ENCODE data around the gene BRINP1. TPM values are rescaled to one million over a fixed set of nuclear protein-coding genes. Genes with fewer than 3 reads are reported as not detected.

The BRINP1 gene
- total RNA-seq, 1 experiment from 2014 or later: not detected

DNA sequence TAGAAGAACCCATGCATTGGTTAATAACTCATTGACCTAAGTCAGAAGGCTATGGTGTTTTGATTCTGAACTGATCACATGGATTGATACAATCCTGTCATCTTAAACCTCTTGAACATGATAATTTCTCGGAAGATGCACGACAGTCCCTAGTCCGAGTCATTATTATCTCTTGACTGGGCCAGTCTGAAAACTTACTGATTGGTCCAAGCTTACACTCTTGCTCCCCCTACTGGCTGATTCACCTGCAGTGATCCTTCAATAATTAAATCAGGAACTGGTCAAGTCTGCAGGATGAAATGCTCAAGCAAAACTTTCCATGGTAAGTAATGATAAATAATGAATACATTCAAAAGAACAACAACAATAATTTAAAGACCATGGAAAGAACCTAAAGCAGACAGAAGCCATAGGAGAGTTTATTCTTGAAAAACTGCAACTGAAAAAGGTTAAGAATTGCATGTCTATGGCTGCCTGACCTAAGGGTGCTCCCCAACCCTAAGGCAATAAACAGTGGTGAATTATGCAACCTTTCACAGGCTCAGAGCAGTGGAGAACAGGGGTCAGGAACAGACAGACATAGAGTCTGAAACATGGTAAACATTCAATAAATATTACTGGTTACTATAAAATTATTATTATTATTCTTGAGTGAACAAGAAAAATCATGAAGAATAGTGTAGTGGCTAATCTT is 79.3 kb downstream of the BRINP1 start:
- DNase-seq (ENCODE audit: low spot score): peak; percentile 66
- in situ Hi-C loops (cut with HindIII; ENCODE audit: low sequenced_read_pairs): no loop called here

GRCh38 chr9:119284587-119285337 is 84.5 kb downstream of the BRINP1 start:
- in situ Hi-C loops (cut with HindIII; ENCODE audit: low sequenced_read_pairs): no loop called here
- DNase-seq (ENCODE audit: low spot score): peak; percentile 57

DNA sequence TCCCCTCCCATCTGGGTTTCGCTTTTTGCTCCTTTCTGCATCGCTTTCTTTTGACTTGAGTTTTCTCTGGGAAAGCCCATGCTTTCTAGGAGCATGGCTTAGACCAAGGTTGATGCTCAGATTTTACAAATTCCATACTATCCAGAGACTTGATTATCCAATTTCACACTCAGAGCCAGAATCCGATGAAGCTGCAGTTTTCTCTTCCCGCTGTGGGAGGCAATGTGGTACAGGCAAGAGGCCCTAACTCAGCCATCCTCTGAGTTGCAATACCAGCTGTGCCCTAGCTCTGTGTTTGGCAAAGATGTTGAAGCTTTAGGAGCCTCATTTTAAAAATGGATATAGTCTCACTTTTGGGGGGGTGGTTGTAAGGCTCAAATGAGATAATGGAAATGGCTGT is 85.1 kb downstream of the BRINP1 start:
- in situ Hi-C loops (cut with HindIII; ENCODE audit: low sequenced_read_pairs): no loop called here
- DNase-seq (ENCODE audit: low spot score): peak; percentile 63

DNA sequence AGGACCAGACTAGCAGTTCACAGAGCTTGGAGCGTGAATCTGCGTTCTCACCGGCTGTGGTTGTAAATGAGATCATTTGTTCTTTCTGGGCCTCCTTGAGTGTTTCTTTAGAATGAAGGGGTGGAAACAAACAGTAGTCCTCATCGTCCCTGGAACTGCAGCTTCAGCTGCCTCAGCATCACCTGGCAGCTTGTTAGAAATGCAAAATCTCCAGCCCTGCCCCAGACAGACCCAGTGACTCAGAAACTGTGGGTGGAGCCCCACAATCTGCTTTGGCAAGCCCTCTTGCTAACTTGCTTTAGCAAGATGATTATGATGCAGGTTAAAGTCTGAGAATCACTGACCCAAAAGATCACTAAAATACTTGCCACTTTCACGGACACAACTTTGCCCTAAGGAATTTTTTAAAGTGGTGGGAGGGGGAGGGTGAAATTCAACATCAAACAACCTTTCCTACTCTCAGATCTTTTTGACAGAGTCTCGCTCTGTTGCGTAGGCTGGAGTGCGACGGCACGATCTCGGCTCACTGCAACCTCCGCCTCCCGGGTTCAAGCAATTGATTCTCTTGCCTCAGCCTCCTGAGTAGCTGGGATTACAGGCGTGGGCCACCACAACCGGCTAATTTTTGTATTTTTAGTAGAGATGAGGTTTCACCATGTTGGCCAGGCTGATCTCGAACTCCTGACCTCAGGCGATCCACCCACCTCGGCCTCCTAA is 86.0 kb downstream of the BRINP1 start:
- in situ Hi-C loops (cut with HindIII; ENCODE audit: low sequenced_read_pairs): no loop called here
- DNase-seq (ENCODE audit: low spot score): peak; percentile 69

DNA sequence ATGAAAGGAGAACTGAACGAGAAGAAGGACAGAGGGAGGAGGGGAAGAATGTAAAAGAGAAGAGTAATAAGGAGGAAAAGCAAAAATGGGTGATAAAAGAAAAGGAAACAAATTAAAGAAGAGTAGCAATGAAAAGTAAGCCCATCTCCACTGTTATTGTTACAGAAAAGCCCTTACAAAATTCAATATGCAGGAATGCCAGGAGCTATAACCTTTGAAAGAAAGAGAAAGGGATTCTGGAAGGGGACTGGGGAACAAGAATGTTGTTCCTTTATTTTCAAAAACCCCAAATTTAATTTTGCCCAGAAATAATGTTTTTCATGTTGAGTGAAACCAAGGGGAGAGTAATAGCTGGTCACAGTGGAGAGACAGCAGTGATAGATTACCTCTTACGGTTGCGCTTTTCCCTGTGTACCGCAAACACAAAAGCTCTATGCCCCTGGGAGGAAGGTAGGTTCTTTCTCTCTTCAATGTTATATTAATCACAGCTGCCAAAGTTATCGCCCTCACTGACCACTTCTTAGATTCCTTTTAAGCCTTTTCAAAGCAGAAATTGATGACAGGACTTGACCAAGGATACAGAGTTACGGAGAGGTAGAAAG is 86.7 kb downstream of the BRINP1 start:
- DNase-seq (ENCODE audit: low spot score): no peak
- in situ Hi-C loops (cut with HindIII; ENCODE audit: low sequenced_read_pairs): no loop called here

- DNase-seq (ENCODE audit: low spot score): peak; percentile 47
These were observed 88.3 kb downstream of the BRINP1 start for GRCh38 chr9:119280740-119281485.

DNA sequence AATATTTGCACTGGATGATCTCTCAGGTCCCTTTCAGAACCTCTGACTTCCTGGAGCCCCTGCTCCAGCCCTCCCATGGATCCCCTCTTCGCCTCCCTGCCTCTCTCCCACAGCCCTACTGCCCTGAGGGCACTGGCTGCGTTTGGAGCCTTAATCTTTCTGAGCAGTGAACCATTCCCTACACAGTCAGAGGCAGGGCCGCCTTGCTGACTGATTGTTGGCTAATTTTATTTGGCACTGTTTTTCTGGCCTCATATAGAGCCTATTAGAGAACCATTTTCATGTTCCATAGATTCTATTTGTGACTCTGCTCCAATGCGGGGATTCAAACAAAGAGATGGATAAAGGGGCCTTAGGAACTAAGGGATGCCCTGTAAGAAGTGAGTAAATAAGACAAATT is 91.1 kb downstream of the BRINP1 start:
- in situ Hi-C loops (cut with HindIII; ENCODE audit: low sequenced_read_pairs): no loop called here
- DNase-seq (ENCODE audit: low spot score): peak; percentile 57

More at GRCh38 chr9:119280740-119281485, 88.3 kb downstream of the BRINP1 start:
- in situ Hi-C loops (cut with HindIII; ENCODE audit: low sequenced_read_pairs): no loop called here

- in situ Hi-C loops (cut with HindIII; ENCODE audit: low sequenced_read_pairs): no loop called here
These were observed 95.1 kb downstream of the BRINP1 start for GRCh38 chr9:119273984-119274665.

DNA sequence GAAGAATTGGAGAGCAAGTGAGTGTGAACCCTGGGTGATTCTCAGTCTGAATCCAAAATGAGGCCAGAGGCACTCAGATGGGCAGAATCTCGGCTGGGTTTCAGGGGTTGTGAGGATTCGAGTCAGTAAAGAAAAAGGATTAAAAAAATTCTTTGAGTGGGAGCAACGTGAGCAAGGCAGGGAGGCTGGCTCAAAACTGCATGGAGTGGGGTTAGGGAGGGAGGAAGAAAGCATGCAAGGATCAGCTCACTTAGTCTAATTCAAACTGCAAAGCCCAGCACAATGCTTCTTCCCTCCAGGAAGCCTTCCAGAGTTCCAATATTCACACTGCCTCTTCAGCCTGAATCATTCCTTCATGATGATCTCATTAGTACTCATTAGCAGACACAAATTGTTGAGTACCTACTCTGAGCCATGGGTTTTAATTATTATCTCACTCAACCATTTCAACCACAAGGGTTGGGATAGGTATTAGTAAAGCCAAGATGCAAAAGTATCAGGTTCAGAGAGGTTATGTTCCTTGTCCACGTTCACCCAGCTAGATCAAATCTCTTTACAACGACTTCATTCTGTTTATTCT is 95.8 kb downstream of the BRINP1 start:
- in situ Hi-C loops (cut with HindIII; ENCODE audit: low sequenced_read_pairs): no loop called here
- DNase-seq (ENCODE audit: low spot score): peak; percentile 36

More at GRCh38 chr9:119273984-119274665, 95.1 kb downstream of the BRINP1 start:
- DNase-seq (ENCODE audit: low spot score): peak; percentile 76

GRCh38 chr9:119272500-119273211 is 96.6 kb downstream of the BRINP1 start:
- in situ Hi-C loops (cut with HindIII; ENCODE audit: low sequenced_read_pairs): no loop called here
- DNase-seq (ENCODE audit: low spot score): peak; percentile 59

GRCh38 chr9:119268985-119269384 is 100.2 kb downstream of the BRINP1 start:
- DNase-seq (ENCODE audit: low spot score): no peak
- in situ Hi-C loops (cut with HindIII; ENCODE audit: low sequenced_read_pairs): no loop called here

GRCh38 chr9:119264165-119264564 is 105.1 kb downstream of the BRINP1 start:
- no peak for DNase-seq (ENCODE audit: low spot score)
- in situ Hi-C loops (cut with HindIII; ENCODE audit: low sequenced_read_pairs): no loop called here

GRCh38 chr9:119257592-119257991 is 111.6 kb downstream of the BRINP1 start:
- in situ Hi-C loops (cut with HindIII; ENCODE audit: low sequenced_read_pairs): no loop called here
- no peak for DNase-seq (ENCODE audit: low spot score)

DNA sequence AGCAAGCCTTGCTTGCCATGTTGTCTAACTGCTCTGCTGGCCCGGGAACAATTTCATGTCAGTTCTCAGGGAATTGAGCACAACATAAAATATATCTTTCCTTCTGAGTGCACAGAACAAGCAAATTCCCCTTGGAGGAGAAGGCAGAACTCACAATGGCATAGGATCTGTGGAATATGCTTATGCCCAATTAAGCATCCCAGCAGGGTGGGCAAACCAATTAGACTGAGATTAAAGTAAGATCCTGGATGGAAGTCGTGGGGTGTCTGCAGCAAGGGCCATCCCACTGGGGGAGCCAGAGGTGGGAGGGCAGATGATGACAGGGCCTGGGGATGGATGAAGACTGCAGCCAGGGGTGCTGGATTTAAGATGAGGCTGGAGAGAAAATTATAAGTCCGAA is 114.1 kb downstream of the BRINP1 start:
- DNase-seq (ENCODE audit: low spot score): no peak
- in situ Hi-C loops (cut with HindIII; ENCODE audit: low sequenced_read_pairs): no loop called here

DNA sequence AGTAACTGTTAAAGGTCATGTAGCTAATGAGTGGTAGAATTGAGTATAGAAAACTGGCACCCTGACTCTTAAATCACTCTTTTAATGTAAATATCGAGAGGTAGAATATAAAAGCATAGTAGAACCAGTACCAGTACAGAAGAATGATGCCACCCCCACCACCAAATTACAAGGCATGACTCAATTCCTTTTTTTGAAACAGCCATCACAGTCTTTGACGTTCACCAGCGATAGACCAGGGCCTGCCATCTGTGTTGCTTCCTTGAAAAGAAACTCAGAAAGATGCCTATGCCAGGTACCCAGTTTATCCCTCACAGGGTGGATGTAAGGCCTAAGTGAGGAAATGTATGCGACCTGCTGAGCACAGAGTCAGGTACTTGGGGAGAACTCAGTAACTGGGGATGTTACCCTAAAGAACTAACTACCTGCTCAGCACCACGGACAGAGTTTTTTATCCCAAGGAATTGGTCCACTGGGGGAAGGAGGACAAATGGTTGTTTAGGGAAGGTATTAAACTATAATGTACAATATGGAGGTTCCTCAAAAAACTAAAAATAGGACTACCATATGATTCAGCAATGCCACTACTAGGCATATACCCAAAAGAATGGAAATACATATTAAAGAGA is 116.5 kb downstream of the BRINP1 start:
- in situ Hi-C loops (cut with HindIII; ENCODE audit: low sequenced_read_pairs): no loop called here
- peak; percentile 37 for DNase-seq (ENCODE audit: low spot score)

DNA sequence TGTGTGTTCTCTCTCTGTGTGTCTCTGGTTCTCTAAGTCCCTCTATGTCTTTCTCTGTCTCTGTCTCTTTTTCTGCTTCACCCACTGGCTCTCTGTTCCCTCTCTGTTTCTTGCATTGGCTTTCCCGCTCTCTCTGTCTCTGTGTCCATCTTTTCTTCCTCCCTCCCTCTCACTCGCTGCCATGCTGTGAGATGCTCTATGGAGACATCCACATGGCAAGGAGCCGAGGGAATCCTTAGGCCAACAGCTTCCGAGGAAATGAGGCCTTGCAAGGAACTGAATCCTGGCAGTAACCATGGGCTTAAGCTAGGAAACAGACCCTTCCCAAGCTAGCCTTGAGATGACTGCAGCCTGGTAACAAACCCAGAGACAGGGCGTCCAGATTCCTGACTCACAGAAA is 117.3 kb downstream of the BRINP1 start:
- DNase-seq (ENCODE audit: low spot score): peak; percentile 72
- in situ Hi-C loops (cut with HindIII; ENCODE audit: low sequenced_read_pairs): no loop called here

- in situ Hi-C loops (cut with HindIII; ENCODE audit: low sequenced_read_pairs): no loop called here
These were observed 118.5 kb downstream of the BRINP1 start for GRCh38 chr9:119250730-119251129.

More at GRCh38 chr9:119250730-119251129, 118.5 kb downstream of the BRINP1 start:
- no peak for DNase-seq (ENCODE audit: low spot score)

Data from G401 (cell line).